HG02870 (cell line): Measurements from ENCODE around the gene NAIF1.
"Not testable (repeated sequence)": the region's sequence is repeated elsewhere in the genome, so short reads cannot be mapped to it uniquely, and the experiment has no call there.

Experiments
- ATAC-seq: cut with Tn5 transposase; IDR thresholded peaks from one replicate; pipeline ENCODE4 v1.9.1; 2021; ENCODE audit warnings: mild to moderate bottlenecking, moderate library complexity; ENCODE audit not compliant: unreplicated experiment

NAIF1 gene, protein sequence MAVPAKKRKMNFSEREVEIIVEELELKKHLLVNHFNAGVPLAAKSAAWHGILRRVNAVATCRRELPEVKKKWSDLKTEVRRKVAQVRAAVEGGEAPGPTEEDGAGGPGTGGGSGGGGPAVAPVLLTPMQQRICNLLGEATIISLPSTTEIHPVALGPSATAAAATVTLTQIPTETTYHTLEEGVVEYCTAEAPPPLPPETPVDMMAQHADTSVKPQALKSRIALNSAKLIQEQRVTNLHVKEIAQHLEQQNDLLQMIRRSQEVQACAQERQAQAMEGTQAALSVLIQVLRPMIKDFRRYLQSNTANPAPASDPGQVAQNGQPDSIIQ

DNA sequence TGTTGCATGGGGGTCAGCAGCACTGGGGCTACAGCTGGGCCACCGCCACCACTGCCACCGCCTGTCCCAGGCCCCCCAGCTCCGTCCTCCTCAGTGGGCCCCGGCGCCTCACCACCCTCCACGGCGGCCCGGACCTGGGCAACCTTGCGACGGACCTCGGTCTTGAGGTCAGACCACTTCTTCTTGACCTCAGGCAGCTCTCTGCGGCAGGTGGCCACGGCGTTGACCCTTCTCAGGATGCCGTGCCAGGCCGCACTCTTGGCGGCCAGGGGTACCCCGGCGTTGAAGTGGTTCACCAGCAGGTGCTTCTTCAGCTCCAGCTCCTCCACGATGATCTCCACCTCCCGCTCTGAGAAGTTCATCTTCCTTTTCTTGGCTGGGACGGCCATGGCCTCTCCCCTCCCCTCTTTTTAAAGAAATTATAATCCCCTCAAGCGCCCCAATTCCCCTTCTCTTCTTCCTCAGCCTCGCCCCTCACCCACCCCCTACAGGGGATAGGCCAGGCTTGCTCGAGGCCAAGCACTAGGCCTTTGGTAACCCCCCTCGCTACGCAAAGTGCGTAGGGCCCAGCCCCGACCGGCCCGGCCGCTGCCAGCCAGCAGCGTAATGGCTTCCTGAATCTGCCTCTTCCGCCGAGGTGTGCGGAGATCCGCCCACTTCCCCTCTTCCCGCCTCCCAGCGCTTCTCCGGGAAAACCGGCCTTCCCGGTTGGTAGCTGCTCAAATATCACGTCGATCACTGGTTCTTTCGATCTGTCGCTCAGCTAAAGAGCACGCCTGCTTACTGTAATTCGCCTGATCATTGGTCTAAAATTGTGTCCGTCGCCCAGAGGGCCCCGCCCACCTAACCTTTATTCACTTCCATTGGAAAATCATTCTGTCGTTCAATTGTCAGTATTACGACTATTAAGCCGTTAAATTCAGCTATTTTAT lies at the start of gene NAIF1:
Gene NAIF1, minus strand, starts transcription at position 608 of the 932 bp plus-strand sequence. Its CDS starts 219 bp downstream, at position 389.
- peak; percentile 67 for ATAC-seq

DNA sequence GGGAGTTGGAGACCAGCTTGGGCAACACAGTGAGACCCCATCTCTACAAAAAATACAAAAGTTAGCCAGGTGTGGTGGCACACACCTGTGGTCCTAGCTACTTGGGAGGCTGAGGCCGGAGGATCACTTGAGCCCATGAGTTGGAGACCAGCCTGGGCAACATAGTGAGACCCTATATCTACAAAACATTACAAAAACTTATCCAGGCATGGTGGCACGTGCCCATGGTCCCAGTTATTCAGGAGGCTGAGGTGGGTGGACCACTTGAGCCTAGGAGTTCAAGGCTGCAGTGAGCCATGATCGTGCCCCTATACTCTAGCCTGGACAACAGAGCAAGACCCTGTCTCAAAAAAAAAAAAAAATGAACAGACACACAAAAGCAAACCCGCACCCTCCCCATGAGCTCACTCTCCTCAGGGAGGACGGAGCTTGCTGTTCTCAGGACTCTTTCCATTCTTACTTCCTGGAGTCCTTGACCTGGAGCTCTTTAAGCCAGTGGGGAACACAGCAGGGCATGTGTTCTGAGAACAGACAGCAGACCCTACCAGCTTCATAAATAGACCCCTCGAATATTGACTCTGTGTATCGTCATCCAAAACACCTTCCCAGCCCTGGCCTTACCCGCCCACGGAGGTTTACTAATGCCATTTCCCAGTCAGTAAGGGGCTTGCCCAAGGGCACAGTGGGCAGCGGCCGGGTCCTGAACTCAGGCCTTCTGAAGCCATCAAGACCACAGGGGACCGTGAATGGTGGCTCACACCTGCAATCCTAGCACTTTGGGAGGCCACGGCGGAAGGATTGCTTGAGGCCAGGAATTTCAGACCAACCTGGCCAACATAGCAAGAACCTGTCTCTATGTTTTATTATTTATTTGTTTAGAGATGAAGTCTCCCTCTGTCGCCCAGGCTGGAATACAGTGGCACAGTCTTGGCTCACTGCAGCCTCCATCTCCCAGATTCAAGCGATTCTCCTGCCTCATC lies 49.3 kb upstream of the NAIF1 start:
- no peak for ATAC-seq

DNA sequence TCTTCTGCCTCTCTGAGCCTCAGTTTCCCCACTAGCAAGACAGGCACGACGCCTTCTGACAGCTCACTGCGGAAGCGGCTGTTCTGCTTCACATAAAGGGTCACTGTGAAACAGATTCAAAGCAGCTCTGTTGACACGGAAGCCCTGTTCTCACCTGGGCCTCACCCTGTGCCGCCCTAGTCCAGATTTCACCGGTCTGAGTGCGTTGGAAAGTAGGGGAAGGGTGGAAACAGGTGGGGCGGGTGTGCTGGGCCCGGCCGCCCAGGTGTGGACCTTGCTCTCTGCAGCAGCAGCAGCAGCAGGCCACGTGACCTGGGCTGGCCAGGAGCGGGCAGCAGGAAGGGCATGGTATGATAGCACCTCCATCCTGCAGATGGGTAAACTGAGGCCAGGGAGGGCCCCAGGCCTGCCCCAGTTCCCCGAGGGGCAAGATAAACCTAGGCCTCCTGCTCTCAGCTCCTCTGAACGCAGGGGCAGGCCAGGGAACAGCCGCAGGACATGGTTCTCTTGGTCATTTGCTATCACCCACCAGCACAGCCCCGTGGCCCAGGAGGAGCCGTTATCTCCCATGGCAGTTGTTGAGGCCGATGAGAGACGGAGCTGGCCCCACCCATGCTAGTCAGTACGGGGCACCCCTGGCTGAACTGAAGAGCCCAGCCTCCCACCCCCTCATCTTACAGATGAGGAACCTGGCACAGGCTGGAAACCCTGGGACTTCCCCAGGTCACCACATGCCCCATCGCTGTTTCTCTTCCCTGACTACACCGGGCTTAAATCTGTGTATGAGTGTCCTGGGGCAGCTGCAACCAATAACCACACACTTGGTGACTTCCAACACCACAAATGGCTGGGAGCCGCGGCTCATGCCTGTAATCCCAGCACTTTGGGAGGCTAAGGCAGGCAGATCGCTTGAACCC lies 48.3 kb upstream of the NAIF1 start:
- peak; percentile 43 for ATAC-seq

DNA sequence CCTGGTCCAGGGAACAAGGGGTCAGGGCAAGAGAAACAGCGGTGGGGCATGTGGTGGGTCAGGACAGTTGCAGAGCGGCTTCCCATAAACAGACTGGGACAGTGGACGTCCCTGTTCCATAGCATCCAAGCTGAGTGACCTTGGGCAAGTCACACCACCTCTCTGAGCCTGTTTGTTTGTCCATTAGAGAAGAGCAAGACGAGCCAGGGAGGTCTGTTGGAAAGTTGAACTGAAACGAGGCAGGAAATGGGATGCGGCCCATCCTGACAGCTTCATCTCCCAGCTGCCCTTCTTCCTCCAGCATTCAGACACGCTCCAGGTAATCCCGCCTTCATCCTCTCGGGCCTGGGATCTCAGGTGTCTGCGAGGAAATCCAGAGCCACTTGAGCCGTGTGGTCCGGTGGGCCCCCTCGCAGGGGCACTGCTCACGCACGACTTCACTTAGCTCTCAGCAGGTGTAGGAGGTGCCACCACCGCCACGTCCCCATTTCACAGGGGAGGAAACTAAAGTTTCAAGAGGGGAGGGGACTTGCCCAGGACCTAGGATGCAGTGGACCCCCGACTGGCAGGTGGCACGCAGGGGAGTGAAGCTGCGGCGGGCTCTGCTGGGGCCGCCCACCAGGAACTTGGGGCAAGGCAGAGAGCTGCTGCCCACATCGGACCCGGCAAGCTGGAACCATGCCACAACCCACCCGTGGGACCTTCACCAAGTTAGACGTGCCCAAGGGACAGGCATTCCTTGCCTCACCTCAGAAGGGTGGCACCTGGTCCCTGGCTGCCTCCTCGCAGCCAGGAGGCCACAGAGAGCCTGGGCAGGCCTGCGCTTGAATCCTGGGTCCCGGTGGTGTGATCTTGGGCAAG lies 47.4 kb upstream of the NAIF1 start:
- no peak for ATAC-seq

DNA sequence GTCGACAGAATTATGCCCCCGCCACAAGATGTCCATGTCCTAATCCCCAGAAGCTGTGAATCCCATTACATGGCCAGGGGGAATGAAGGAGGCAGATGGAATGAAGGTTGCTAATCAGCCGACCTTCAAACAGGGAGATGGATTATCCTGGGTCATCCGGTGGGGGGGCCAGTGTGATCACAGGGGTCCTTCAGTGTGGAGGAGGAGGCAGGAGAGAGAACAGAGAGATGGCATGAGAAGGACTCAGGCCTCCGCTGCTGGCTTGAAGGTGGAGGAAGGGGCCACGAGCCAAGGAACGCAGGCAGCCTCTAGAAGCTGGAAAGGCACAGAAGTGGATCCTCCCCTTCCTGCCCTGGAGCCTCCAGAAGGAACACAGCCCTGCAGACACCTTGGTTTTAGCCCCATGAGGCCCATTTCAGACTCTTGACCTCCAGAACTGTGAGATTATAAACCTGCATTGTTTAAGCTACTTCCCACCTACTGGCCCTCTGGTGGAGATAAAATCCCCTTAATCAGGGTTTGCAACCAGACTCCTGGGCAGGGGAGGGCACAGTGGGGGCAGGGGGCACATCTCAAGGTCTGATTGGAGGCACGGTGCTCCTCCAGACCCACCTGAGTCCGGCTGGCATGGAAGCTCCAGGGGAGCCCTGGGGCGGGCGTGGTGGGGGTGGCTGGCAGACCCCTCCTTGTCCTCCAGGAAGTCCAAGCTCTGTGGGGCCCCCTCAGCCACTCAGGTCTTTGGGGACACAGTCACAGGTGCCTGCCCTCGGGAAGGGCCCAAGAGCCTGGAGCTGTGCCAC lies 46.6 kb upstream of the NAIF1 start:
- ATAC-seq: no peak

DNA sequence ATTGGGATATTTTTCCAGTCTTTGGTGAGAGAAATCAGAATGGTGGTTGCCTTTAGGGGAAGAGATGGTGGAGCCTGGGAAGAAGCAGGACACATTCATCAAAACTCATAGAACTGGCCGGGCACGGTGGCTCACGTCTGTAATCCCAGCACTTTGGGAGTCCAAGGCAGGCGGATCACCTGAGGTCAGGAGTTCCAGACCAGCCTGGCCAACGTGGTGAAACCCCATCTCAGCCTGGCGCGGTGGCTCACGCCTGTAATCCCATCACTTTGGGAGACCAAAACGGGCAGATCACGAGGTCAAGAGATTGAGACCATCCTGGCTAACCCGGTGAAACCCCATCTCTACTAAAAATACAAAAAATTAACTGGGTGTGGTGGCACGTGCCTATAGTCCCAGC lies 44.6 kb upstream of the NAIF1 start:
- not testable (repeated sequence) for ATAC-seq

DNA sequence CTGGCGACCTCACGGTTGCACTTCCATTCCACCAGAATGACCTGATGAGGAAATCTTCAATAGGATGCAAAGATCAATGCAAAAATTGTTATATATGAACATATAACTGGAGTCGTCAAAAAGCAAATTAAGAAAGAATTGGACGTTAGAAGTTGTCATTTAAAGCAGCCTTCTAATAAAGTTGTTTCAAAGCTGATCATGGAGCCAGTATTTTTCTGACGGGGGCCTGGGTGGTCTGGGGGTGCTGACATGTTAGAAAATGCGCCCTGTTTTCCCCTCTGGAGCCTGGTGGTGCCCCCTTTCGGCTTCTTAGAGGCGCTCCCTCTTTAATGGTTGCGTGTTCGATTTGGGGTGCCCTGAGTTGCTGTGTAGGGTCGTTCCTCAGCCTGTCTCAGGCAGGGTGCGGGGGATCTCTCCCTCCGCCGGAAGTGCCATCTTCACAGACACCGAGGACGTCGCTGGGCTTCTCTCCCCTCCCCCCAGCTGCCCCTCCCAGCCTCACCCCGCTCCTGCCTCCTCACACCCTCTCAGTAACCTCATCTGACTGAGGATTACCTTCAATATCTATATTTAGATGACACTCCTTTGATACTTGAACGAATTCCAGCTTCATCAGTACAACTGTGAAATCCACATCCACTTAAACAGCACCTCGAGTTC lies 42.1 kb upstream of the NAIF1 start:
- ATAC-seq: no peak

DNA sequence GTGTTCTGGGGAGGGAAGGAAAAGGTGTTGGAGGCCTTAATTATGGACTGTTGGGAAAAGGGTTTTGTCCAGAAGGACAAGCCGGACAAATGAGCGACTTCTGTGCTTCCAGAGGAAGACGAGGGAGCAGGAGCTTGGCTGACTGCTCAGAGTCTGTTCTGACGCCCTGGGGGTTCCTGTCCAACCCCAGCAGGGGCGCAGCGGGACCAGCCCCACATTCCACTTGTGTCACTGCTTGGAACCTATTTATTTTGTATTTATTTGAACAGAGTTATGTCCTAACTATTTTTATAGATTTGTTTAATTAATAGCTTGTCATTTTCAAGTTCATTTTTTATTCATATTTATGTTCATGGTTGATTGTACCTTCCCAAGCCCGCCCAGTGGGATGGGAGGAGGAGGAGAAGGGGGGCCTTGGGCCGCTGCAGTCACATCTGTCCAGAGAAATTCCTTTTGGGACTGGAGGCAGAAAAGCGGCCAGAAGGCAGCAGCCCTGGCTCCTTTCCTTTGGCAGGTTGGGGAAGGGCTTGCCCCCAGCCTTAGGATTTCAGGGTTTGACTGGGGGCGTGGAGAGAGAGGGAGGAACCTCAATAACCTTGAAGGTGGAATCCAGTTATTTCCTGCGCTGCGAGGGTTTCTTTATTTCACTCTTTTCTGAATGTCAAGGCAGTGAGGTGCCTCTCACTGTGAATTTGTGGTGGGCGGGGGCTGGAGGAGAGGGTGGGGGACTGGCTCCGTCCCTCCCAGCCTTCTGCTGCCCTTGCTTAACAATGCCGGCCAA lies 41.3 kb upstream of the NAIF1 start:
- ATAC-seq: no peak

DNA sequence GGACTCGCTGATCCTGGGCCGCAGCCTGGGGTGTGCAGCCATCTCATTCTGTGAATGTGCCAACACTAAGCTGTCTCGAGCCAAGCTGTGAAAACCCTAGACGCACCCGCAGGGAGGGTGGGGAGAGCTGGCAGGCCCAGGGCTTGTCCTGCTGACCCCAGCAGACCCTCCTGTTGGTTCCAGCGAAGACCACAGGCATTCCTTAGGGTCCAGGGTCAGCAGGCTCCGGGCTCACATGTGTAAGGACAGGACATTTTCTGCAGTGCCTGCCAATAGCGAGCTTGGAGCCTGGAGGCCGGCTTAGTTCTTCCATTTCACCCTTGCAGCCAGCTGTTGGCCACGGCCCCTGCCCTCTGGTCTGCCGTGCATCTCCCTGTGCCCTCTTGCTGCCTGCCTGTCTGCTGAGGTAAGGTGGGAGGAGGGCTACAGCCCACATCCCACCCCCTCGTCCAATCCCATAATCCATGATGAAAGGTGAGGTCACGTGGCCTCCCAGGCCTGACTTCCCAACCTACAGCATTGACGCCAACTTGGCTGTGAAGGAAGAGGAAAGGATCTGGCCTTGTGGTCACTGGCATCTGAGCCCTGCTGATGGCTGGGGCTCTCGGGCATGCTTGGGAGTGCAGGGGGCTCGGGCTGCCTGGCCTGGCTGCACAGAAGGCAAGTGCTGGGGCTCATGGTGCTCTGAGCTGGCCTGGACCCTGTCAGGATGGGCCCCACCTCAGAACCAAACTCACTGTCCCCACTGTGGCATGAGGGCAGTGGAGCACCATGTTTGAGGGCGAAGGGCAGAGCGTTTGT lies 40.5 kb upstream of the NAIF1 start:
- ATAC-seq: no peak

DNA sequence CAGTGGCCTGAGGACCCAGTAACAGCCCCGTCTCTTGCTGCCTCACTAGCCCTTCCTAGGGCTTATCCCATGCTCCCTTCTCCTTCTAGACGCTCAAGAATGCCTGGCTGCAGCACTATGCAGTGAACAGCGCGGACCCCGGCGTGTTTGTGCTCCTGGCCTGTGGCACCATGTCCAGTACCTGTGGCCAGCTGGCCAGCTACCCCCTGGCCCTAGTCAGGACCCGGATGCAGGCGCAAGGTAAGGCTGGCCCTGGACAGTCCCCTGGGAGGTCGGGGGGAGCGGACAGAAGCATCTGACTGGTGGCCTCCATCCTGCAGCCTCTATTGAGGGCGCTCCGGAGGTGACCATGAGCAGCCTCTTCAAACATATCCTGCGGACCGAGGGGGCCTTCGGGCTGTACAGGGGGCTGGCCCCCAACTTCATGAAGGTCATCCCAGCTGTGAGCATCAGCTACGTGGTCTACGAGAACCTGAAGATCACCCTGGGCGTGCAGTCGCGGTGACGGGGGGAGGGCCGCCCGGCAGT lies 39.9 kb upstream of the NAIF1 start:
- ATAC-seq: no peak

DNA sequence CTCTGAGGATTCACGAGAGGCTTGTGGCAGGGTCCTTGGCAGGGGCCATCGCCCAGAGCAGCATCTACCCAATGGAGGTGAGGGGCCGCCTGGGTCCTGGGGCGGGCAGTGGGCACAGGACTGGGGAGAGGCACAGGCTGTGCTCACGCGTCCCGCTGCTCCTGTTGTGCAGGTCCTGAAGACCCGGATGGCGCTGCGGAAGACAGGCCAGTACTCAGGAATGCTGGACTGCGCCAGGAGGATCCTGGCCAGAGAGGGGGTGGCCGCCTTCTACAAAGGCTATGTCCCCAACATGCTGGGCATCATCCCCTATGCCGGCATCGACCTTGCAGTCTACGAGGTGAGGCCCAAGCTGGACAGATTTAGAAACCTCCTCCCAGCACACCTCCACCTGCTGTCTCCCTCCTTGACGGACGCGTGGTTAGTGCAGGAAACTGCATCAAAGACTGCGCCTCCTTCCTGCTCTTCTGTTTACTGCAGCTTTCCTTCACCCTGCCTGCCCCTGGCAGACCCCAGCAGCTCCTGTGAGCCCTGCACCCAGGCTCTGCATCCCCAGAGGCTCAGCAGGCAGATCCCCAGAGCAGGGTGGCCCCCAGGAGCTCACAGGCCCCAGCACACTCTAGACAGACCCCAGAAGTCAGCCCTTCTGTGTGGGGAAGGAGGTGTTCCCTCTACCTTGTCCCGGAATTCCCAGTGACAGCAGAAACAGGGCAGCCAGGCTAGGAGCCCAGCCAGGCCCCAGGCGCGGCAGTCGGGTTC lies 39.2 kb upstream of the NAIF1 start:
- ATAC-seq: no peak

DNA sequence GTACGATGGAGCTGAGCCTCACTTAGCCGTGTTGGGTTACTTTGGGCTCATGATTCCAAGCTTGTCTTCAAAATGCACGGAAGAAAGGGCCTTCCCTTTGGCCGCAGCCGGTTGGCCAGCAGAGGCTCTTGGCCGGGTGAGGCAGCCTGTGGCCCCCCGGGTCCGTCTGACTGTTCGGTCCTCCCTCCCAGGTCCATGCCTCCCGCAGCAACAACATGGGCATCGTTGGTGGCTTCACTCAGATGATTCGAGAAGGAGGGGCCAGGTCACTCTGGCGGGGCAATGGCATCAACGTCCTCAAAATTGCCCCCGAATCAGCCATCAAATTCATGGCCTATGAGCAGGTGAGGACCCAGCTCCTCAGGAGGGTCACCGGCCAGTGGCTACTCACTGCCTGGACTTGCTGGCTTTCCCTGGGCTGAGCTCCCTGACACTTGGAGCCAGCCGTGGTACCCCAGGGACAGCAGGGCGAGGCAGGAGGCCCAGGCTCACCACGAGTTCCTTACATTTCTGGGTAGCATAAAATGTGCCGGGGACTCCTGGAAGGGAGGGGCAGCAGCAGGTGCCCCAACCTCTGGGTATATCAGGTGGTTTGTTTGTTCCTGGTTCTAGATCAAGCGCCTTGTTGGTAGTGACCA lies 38.5 kb upstream of the NAIF1 start:
- ATAC-seq: no peak

DNA sequence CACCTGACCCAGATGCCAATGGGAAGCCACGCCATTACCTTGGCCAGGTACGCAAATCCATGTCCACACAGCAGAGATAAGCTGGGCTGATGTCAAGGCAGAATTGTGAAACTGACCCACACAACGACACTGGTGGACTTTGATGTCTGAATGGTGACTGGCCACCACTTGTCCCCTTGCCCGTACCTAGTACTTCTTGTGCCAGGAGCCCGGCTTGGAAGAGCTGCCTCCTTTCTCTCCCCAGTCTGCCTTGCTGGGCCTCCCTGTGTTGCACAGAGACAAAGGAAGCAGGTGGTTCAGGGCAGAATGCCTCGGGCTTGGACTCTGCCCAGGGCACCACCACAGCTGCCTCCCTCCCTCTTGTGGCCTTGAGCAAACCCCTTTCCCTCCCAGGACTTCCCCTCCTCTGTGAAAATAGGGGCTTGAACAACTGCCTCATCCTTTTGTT lies 37.1 kb upstream of the NAIF1 start:
- no peak for ATAC-seq

DNA sequence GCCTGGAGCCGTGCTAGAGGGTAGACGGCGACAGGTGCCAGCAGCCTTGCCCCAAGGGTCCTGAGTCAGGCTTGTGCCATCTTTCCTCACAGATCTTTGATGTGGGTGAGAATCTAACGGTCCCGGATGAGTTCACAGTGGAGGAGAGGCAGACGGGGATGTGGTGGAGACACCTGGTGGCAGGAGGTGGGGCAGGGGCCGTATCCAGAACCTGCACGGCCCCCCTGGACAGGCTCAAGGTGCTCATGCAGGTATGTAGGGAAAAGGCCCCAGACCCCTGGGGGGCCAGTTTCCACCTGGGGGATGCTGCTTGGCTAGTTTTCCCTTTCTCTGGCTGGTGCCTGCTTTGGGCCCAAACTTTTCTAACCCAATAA lies 36.5 kb upstream of the NAIF1 start:
- ATAC-seq: no peak
